Islet precursor cell (in vitro differentiated cells): ENCODE results near the gene LRFN4.

Source experiments
- DNase-seq: peaks from one replicate; pipeline ENCODE4 v3.0.0-alpha.2; 2018

The LRFN4 gene

GRCh38 chr11:66845876-66846212, 11.0 kb upstream of the LRFN4 start:
- DNase-seq: peak; percentile 46

- DNase-seq: peak; percentile 56
Observed at GRCh38 chr11:66846671-66847091, 10.2 kb upstream of the LRFN4 start.

GRCh38 chr11:66847461-66848232, 9.2 kb upstream of the LRFN4 start:
- DNase-seq: peak; percentile 47

GRCh38 chr11:66848671-66849500, 8.0 kb upstream of the LRFN4 start:
- DNase-seq: peak; percentile 50

GRCh38 chr11:66849501-66850234, 7.2 kb upstream of the LRFN4 start:
- DNase-seq: peak; percentile 50

GRCh38 chr11:66850235-66850587, 6.7 kb upstream of the LRFN4 start:
- DNase-seq: no peak

GRCh38 chr11:66850588-66851238, 6.2 kb upstream of the LRFN4 start:
- DNase-seq: no peak

- DNase-seq: no peak
Observed at GRCh38 chr11:66851239-66851596, 5.6 kb upstream of the LRFN4 start.

- DNase-seq: peak; percentile 67
Observed at GRCh38 chr11:66851698-66852465, 5.0 kb upstream of the LRFN4 start.

GRCh38 chr11:66852466-66853241, 4.2 kb upstream of the LRFN4 start:
- DNase-seq: no peak

- no peak for DNase-seq
Observed at GRCh38 chr11:66853242-66854229, 3.3 kb upstream of the LRFN4 start.

GRCh38 chr11:66854231-66854661, 2.6 kb upstream of the LRFN4 start:
- DNase-seq: no peak

- DNase-seq: no peak
Observed at GRCh38 chr11:66854729-66855211, 2.1 kb upstream of the LRFN4 start.

GRCh38 chr11:66855574-66856495, 1.0 kb upstream of the LRFN4 start:
- peak; percentile 97 for DNase-seq

- no peak for DNase-seq
Observed at GRCh38 chr11:66857234-66857926, 516 bp downstream of the LRFN4 start.

GRCh38 chr11:66857927-66858185, 992 bp downstream of the LRFN4 start:
- no peak for DNase-seq

GRCh38 chr11:66858186-66858938, 1.5 kb downstream of the LRFN4 start:
- no peak for DNase-seq
